Activated CD4-positive, alpha-beta T cell treated with anti-CD3 and anti-CD28 coated beads, Interleukin-2, amount 50 U/mL, for 16 hours (primary cell): ENCODE results near the gene CAMKMT.

Experiments used
- DNase-seq: peaks from one replicate; pipeline ENCODE4 v3.0.0-alpha.2; 2020

The CAMKMT gene

DNA sequence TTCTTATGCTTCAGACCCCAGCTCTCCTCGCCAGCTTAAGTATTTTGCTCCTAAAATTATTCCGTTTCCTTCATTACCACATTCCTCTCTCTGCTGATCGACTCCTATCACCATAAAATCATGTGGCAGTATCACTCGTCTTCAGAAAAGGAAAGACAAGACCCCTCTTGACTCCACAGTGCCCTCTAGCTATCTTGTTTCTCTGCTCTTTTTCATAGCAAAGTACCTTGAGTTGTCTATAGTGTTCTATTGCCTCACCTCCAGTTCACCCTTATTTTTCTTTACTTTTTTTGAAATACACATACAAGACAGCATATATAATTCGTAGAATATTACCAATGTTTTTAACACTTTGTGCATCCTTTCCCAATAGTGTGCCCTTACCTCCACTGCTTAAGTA, 306.6 kb downstream of the CAMKMT start:
- DNase-seq = no peak

DNA sequence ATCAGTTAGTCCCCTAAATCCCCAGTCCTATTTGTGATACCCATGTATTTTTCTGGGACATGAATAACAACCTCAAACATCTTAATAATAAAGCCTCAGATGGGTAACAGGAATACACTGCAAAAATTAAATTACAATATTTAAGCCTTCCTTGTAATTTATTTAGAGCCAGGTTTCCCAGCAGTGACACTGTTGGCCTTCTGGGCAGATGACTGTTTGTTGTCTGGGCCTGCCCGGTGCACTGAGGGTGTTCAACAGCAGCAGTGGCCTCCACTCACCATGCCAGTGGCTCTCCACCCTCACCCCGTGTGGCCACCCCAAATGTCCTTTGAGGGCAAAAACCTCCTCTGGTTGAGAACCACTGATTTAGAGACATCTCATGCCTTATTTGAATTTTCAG, 309.5 kb downstream of the CAMKMT start:
- no peak for DNase-seq

DNA sequence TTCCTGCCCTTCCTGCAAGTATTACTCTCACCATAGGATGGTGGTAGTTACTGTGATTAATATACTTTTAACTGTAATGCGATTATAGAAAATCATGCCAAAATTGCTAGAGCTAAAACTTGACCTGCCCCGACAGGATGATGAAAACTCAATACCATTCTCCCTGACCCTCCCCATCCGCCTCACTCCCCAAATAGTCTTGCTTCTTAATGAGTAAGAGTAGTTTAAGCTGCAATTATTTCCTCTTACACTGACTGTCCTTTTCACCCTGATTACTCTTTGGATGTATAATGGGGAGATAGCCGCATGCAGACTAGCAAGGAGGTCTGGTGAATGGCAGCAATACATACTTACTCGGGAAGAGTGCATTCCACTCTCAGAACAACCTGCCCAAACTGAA, 310.2 kb downstream of the CAMKMT start:
- DNase-seq = no peak

DNA sequence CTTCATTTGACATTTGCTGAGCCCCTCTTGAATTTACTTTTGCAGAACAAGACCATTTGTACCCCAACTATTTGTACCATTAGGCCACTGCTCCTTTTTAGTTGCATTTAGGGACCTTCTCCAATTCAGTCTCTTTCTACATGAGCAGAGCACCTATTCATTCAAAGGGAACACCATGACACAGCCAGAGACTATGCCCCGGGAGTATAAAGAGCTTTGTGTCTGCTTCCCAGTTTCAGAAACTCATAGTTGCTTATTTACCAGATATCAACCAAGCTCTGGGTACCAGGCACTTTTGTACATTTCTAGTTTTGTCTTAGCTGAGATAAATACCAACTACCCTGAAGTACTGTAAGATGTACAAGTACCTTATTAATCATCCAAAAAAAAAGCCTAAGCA, 310.7 kb downstream of the CAMKMT start:
- no peak for DNase-seq

DNA sequence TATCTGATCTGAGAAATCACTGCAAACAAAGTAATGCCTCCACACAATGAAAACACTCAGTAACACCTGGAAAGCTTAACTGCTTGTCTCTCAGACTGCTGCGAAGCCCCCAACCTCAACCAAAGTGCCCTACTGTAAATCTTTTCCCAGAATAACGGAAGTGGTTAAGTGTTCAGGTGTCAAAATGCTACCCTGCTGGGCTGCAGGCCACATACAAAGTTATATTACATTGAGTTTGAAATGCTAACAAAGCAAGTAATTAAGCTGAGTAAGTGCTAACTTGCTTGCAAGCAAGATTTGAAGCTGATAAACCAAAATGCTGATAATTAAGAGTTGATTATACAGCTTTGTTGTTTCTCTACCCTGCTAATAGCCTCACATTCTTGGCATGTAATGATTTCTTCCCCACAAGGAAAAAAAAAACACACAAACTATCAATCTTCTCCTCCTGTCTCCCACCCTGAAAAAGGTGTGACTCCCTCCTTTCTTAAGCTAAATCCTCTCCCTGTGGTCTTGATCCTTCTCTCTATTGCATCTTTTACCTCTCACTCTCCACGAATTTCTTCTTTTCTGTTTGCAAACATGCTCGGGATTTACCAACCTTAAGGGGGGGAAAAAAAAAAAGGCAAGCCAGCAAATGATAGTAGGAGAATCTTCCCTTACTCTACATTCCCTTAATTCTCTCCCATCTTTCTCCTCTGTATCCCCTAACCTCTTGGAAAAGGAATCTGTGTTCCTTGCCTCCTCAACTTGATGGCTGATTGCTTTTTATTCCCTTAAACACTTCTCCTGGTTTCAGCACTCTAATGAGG, 312.9 kb downstream of the CAMKMT start:
- DNase-seq = peak; percentile 12

DNA sequence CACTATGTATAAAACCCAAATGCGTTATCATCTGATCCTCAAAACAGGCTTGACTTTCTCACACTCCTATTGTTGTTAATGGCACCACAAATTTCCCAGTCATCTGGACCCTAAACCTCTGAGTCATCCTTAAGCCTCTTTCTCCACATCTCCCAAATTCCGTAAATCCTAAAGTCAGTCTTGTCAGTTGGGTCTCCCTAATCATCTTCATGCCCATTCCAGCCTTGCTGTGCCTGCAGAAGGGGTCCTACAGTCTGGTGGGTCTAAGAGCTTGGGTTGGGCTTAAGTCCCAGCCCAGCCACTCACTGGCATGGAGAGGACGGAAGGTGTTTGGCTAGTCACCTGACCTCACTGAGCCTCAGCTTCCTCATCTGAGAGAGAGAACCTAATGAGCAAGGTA, 314.6 kb downstream of the CAMKMT start:
- no peak for DNase-seq

DNA sequence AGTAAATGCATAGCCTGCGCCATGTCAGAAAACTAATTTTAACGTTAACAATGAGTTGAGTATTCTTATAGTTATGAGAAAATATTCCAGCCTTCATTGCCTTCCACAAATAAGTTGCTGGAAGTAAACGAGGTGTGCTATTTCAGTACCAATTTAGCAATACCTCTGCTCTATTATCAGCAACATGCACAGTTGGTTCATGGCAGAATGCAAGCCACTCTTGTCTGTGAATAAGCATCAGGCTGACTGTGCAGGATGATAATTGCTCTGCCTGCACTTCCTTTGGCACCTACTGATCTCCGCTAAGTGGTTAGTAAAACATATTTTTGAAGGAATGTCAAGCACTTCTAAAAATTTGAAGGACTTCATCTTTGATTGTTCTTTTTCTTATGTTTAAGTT, 317.8 kb downstream of the CAMKMT start:
- DNase-seq = no peak

DNA sequence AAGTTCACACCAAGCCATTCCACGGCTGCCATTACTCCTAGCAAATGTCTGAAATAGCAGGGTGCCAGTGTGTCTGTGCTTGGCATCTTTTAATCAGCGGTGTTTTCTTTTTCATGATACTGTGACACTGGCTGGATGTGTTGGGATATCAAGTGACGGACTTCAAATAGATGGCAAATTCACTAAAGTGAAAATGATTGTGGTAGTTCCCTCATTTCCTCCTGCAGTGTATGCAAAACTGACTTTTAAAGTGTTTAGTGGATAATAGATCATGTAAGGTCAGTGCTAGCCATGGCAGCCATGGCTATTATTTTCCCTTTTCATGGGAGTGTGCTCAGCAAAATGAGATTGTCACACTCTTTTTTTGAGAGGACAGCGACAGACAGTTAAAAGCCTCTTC, 318.2 kb downstream of the CAMKMT start:
- DNase-seq = no peak

DNA sequence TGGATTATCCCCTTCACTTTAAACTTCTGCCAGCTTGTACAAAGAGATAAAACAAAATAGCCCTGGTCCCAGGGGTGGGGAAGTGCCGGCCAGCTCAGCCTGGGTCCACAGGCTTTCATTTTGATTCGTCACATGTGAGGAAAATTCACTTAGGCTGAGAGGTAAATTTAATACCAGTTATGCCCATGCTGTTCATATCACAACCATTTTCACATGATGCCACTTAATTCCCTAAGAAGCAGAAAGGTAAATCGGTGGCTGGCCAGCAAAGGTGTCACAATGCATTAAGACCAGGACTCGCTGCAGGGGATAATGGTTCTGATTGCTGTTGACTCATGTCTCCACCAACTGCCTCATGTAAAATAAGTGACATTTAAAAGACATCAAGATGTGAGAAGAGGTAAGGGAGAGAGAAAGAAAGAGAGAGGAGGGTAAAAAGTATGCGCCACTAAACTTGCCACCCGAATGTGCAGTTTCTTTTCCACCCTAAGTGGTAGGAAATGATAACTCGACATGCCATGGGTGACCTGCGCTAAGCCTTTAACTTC, 318.8 kb downstream of the CAMKMT start:
- no peak for DNase-seq

DNA sequence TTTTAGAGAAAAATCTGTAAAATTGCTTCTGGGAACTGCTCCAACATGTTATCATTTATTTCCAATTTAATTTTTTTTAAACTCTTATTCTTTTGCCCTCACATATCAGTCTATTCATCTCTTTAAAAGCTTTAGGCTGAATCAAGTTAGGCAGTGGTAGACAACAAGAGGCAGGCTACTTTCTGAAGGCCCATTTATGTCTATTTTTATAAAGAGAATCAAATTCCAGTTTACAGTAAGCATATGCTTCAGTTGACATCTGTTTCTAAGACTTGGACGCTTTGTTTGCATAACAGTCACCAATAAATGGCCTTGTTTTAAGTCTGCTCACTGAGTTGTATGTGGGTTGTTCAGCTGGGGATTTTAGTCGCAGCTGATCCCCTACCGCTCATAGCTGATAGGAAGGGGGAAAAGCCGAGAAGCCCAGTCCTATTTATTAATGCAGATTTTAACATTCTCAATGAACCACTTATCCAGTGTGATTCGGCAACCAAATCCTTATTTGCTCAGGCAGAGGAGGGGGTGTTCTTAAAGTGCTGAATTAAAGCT, 319.3 kb downstream of the CAMKMT start:
- DNase-seq = no peak

DNA sequence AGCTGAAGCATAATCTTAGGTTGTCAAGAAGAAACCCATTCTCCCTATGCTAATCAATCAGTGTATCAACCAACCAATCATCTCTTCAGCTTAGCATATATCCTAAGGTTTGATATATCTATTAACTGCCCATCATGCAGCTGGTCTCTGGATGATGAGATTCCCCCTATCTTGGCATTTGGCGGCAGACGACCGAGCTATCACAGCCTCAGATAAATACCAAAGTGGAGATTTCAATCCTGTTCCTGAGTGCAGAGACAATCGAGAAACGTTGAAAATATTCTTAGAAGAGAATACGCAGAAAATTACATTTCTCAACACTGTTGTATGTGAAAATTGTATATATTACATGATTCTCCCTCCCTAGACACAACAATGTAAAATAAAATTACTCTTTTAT, 320.7 kb downstream of the CAMKMT start:
- DNase-seq = no peak

DNA sequence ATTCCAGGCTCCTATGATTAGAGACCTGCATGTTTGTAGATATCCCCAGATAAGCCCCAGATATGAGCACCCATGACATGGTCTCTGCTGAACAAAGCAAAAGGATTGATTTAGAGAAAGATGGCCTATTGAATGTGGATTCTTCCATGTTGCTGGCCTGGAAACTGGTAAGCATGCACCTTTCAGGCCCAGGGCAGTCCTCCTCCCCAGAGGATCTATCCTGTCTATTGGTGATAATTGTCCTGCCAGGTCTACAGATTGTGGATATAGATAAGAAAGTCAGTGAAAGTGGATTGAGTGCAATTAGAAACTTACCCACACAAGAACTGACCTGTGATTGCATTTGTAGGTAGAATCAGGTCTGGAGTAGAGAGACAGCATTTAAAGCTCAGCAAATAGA, 322.8 kb downstream of the CAMKMT start:
- DNase-seq = no peak

DNA sequence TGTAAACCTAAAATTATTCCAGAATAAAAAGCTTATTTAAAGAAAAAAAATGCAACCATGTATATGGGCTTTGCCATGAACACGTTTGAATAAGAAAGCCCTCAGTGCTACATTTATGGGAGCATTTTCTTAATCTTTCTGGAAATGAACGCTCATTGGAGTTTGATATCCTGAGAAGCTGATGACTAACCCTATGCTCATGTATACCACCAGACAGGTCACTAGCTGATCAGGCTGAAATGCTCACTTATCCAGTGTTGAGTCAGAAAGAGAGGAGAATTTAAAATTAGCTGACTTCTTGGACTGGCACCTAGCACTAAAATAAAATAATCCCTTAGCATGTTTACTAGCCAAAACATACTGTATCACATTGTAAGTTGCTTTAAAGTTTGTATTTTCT, 324.8 kb downstream of the CAMKMT start:
- DNase-seq = no peak

DNA sequence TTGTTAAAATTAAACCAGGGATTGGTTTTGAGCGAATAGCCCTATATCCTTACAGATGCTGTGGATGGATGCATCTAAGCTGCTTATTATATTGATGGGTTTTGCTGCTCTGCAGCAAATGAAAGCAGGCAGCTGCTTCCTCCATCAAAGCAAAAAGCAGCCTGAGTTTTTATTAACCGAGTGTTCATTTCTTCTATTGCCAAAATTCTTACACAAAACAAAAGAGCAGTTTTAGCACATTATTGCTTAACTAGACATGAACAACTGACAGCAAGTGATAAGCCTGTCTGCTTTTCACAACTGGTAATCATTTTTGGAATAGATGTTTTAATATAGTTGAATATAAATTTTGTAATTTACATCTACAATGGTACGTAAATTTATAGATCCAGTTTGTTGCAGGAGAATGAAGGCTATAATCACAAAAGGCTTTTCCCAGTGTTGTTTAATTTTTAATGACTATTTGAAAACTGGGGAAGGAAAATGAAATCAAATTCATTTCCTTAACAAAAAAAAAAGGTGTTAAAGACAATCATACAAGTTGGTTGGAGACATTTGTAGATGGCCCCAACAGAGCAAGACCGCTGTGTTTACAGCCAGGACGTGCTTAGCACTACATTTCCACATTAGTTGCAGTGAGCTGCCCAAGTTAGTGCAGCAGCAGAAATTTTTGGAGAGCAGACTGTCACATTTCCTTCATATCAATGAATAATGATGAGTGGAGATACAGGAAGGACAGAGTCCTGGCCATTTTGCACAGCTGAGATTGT, 326.1 kb downstream of the CAMKMT start:
- no peak for DNase-seq

DNA sequence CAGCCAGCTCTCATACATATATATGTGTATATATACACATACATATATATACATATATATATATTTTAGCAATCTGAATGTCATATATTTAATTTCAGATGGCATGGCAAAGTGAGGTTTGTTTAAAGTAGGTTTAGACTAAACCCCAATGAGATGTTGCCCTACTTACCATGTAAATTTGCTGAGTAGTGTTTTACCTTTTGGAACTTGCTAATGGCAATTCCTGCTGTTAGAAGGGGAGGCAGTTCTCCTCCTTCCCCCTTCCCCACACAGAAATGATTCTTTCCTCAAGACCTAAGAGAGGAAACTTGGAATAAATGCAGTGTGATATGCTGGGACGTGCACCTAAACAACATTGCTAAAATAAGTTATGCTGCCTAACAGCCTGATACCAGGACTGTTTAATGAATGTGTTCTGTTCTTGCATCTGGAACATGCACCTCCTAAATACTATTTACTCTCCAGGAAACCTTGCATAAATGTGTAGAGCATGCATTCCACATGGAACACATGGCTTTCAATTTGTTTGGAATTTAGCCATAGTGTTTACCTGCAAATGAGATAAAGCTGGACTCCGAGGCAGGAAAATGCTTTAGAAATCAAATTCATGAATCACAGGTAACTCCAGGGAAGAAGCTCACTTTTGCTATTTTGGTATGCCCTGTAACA, 326.8 kb downstream of the CAMKMT start:
- DNase-seq = no peak

DNA sequence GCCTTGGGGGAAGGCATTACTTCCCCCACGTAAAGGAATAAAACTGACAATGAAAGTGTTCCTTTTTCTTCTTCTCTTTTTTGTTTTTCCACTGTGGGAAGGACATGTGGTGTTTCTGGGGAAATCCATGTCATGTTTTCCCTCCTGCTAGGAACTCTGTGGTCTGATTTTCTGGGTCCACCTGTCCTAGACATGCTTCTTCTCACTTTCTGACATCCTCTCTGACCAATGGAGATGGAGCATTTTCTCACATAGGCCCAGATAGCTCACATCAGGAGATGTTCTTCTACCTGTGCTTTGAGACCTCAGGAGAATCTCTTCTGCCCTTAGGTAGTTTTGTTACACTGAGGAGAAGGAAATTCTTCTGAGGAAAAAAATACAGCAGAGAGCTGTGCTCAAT, 327.8 kb downstream of the CAMKMT start:
- no peak for DNase-seq

DNA sequence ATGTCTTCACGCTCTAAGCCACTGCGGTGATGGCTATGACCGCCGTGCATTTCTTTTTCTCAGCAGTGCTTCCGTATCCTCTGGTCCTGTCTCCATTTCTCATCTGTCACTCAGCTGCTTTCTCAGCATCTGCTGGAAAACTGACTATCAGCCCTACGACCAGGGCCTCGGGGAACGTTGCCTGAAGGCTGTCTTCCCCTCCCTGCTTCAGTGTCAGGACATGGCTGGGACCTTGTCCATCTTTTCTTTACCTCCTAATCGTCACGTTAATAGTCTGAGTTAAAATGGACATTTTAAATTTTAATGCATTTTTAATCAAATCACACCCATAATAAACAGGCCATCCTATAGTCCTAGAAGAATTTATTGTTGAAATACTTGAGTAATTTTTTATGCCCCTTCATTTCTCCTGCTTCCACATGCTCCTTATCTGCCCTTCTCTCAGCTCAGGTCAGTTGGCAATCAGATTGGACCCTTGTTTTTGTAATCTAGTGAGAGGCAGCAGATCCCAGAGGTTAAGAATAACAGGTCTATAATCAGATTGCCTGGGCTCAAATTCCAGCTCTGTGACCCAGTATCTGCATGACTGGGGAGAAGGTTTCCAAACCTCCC, 329.5 kb downstream of the CAMKMT start:
- DNase-seq = no peak

DNA sequence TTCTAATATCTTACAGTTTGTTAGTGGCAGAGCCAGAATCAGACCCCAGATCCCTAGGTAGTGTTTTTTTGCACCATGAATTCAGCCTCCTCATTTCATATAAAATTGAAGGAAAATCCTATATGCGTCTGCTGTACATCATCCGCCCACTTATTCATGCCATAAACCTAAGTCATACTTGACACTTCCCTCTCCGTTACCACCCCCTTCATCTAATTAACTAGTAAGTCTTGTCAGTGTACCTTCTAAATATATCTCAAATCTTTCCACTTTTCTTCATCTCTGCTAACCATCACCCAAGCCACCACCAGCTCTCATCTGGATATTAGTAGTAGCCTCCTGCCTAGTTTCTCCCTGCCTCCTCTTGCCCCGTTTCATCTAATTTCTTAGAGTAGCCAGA, 331.1 kb downstream of the CAMKMT start:
- no peak for DNase-seq

DNA sequence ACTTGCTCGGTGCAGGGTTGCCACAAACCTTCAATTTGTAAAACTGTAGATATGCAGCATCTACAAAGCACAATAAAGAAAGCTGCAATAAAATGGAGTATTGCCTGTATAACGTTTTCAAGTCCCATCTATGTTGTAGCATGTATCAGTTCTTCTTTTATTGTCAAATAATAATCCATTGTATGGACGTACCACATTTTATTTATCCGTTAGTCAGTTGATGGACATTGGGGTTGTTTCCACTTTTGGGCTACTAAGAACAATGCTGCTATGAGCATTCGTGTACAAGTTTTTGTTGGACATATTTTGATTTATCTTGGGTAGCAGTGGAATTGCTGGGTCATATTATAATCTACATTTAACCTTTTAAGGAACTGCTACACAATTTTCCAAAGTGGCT, 339.1 kb downstream of the CAMKMT start:
- DNase-seq = no peak

DNA sequence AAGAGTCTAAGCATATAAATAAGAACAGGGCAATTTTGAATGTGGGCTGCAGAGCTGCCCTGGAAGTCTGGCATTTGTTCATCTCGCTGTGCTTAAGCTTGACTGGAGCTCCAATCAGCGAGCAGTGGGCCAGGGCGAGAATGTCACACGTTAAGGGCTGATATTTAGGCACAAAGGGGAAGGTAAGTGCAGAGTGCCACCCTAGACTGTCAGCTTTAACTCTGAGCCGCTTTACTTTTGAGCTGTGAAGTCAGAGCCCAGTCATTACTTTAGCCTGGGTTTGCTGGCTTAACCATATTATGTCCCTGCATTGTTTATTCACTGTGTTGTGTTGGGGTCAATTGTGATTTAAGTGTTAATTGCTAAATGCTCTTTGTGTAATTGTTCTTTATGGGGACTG, 343.6 kb downstream of the CAMKMT start:
- no peak for DNase-seq

DNA sequence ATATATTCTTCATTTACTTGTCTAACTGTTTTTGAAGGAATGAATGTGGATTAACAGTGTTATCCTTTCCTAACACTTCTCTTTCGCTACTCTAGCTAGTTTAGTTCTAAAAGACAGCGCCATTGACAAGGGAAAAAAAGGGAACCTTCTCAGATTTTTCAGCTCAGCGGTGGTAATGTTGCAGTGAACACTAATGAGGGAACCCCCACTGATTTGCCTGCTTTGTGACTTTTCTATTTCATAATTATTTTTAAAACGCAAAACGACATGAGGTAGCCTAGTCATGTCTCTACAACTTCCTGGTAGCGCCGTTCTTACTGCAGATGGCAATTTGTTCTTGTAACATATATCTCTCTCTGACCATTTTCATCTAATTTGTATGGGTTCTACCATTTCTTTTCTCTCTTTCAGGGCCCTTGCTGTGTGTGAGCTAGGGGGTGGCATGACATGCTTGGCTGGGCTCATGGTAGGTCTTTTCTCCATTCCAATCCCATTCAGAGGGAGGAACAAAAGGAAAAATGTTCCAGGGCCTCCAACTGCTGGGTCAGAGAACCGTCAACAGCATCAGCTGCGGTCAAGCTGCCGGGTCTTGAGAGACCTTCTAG, 344.2 kb downstream of the CAMKMT start:
- DNase-seq = no peak
